ENCODE data around the gene DPH5.

GRCh38 chr1:100989306-100990077 lies 36.1 kb downstream of the DPH5 start:
- no peak for TF ChIP-seq CTCF (IDR thresholded peaks at IDR 0.05)
- no peak for TF ChIP-seq POLR2A (IDR thresholded peaks at IDR 0.05)

All from lower leg skin (tissue), 3 donors.